HG02571 (cell line): ENCODE measurements around the gene GPR27.

Experiments used
- ATAC-seq: cut with Tn5 transposase; IDR thresholded peaks from one replicate; pipeline ENCODE4 v1.9.1; 2021; ENCODE audit warnings: mild to moderate bottlenecking, moderate library complexity; ENCODE audit not compliant: unreplicated experiment

Gene GPR27

DNA sequence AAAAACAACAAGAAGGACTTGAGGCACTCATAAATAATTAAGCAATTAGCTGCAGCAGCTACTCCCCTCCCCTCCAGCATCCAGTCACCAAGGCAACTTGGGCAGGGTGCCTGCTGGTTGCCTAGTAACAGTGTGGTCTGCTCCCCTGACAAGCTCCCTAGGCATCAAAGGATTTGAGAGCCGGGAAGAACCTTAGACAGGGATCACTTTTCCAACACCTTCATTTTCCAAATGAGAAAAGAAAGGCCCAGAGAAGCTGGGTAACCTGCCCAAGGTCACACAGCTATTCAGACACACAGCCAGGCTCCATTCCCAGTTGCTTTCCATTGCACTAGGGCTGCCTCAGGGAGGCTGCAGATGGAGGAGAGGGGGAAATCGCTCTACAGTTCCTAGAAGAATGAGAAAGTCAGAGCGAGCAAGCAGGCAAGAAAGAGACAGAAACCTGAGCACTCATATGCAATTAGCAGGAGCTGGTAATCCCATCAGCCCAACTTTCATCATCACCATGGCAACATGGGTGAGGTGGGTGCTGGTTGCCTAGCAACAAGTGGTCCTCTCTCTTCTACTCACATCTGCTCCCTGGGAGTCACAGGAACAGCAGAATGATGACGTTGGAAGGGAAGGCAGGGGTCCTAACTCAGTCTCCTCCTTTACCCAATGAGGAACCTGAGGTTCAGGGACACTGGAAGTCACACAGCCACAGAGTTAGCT is 24.9 kb upstream of the GPR27 start:
- ATAC-seq = no peak

DNA sequence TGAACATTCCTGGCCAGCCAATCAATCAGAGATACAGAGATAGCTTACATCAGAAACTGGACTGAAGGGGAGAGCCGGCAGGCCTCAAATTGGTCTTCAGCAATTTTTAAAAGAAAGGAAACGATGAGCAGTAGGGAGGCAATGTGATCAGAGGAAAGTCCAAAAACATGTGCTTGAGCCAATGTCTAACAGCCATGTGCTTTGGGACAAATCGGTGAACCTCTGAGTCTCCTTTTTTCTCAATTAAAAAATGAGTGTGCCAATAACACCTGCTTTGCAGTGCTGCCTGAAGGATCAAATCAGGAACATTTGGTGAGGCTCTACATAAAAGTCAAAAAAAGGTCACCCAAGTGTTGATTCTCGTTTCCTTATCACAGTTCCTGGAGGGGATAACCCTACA is 21.0 kb upstream of the GPR27 start:
- ATAC-seq = no peak

DNA sequence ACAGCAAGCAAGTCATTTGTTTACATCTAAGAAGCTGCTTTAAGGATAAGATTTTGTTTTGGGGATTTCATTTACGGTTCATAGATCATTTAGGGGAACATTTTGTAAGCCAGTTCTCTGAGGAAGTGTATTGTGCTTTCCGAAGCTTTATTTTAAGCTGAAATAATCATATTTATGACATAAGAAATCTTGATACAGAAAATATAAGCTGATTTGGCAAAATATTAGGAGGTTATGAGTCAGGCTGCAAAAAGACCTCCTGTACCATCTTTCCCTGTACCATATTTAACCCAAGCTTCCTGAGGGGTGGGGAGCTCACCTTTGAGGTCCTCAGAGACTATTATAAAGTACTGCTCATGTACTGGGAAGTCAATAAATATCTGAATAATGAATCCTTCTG is 20.3 kb upstream of the GPR27 start:
- ATAC-seq = no peak

DNA sequence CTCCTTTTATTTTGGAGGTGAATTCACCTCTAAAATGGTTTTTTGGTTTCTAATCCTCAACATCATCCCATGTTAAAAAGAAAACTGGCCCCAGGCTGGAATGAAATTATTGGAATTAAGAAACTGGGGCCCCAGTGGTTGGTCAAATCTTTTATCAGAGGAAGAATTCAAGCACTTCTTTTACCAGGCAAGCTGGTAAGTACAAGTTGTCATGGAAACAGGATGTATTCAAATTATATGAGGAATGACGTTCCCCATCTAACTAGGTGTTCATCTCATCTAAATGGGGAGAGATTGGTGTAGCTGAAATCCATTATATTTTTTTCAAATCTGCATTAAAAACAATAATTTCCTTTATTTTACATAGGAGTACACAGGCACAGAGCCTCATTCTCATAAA is 18.8 kb upstream of the GPR27 start:
- ATAC-seq = no peak

DNA sequence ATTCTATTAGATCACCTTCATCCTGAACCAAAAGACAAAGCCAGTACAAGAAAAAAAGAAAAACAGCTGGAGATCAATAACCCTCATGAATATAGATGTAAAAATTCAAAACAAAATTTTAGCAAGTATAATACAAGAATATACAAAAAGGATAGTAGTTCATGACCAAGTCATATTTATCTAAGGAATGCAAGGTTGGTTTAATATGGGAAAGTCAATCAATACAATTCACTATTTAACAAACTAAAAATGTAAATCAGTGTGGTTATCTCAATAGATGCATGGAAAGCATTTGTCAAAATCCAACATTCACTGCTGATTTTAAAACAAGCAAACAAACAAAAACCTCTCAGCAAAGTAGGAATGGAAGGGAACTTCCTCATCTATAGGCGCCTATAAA is 11.0 kb upstream of the GPR27 start:
- ATAC-seq = no peak

DNA sequence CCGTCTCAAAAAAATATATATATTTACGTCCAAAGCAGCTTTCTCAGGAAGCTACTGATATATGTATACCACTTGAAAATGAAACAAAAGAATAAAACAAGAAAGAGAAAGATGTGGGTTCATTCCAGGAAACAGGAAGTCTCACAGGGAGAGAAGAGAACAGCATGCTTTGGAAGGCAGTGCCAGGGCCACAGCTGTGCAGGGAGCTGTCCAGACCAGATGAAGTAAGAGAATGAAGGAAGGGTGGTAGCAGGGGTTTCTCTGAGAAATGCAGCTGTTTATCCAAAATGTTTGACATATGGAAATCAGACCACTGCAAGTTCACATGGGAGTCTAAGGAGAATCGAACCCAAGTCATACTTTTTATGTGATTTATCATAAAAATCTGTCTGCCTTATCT is 8.9 kb upstream of the GPR27 start:
- ATAC-seq = no peak

DNA sequence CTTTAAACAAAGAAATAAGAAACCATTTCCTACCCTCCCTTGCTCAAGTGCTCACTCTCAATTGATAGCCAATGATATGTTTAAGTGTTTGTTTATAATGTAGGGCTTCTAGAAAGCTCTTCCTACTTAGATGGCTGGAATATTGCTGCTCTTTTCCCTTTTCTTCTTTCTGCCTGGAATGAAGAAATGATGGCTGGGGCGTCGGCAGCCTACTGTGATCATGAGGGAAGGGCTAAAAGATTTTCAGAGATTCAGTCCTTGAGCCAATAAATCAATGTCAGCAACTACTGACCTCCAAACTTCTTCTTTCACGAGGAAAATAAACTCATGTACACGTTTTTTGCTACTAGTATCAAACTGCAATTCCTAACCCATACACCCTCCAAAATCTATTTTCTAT is 2.1 kb upstream of the GPR27 start:
- no peak for ATAC-seq

DNA sequence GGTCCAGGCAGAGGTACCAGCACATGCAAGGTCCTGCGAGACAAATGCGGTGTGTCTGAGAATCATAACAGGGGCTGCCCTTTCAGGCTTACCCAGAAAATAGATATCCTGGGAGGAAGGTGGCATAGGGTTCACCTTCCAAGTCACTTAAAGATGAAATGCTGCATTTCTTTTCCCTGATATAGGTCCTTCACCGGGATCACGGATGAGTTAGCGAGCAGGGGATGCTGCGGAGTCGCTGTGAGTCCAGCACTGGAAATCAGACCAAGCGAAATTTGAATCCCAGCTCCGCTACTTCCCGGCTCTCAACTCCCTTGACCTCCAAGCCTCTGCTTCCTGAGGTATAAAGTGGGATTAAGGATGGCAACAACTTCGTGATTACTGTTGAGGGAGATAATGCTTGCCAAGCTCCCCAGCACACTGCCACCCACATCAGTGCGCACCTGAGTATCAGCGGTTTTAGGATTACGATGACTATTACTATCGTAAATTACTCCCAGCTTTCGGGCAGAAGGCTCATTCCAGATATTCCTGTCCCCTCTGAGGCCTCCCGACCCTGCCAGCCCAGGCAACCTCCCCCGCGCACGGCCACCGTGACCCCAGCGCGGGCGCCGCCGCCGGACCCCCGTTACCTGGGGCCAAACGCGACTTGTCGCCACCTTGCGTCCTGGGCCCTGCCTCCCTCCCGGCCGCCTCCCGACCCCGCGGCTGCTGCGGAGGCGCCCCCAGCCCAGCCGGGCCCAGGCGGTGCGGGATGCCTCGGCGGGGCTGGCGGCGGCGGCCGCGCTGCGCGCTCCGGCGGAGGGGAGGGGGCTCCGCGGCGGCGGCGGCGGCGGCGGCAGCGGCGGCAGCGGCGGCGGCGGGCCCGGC is 589 bp upstream of the GPR27 start:
- no peak for ATAC-seq

DNA sequence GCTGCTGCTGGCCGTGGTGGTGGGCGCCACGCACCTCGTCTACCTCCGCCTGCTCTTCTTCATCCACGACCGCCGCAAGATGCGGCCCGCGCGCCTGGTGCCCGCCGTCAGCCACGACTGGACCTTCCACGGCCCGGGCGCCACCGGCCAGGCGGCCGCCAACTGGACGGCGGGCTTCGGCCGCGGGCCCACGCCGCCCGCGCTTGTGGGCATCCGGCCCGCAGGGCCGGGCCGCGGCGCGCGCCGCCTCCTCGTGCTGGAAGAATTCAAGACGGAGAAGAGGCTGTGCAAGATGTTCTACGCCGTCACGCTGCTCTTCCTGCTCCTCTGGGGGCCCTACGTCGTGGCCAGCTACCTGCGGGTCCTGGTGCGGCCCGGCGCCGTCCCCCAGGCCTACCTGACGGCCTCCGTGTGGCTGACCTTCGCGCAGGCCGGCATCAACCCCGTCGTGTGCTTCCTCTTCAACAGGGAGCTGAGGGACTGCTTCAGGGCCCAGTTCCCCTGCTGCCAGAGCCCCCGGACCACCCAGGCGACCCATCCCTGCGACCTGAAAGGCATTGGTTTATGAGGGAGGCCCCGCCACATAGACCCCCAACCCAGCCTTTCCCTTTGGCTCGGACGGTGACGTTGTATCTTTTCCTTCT is 1.1 kb downstream of the GPR27 start:
- ATAC-seq = no peak

DNA sequence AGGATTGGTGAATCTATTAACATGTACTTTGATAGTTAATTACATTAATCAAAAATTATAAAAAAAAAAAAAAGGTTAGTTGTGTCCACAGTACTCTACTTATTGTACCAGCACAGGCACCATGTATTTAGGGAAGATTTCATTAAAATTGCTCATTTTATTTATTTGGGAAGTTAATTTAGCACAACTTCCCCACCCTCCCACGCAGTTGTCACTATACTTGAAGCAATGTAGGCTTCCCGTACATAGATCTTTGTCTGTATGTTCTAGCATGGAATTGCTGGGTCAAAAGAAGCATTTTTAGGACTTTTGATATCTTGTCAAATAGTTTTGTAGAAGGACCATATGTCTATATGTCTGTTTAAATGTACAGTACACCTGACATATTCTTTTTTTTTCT is 4.4 kb downstream of the GPR27 start:
- ATAC-seq = no peak

DNA sequence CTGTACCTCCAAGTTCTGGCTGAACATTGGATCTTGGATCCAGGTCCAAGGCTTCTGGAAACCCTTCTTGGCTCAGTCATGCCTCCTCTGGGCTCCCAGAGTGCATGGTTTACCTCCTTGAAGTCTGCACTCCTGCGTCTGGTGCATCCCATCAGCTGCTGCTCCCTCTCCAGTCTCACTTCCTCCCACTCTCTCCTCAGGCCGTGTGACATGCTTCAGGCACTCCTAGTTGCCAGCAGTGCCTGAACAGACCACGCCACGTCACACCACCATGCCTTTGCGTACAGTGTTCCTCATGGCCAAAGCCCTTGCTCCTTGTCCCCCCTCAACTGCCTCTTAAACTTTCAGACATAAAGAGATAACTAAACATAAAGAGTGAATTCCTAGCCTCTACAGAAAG is 5.7 kb downstream of the GPR27 start:
- ATAC-seq = no peak

DNA sequence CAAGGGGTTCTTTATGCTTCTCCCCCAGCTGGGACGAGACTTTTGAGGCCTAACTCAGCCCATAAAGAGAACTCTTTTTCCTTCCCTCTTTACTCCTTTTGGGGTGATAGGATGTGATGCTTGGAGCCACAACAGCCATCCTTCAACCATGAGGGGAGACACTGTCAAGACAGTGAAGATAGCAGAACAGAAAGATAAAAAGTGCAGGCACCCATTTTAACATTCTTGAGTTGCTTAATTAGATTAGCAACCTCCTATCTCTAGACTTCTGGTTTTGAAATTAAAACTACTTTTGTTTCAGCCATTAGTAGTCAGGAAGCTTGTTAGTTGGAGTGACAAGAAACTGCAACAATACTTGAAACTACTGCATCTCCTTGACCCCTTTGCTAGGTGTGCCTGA is 6.5 kb downstream of the GPR27 start:
- no peak for ATAC-seq

DNA sequence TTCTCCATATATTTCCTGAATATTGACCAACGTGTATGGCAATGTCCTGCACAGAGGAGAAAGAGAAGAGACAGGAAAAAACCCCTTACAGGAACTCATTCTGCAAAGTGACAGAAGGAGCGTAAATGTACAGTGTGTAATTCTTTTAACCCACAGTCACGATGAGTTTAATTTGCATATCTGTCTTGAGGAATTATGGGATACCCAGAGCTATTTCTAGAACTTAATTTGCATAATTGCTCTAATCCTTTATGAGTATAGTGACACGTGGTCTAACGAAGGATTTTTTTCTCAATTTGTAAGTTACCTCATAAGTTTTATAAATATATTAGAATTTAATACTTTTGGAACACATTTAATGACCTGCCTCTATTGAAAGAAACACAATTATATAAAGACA is 9.8 kb downstream of the GPR27 start:
- no peak for ATAC-seq

DNA sequence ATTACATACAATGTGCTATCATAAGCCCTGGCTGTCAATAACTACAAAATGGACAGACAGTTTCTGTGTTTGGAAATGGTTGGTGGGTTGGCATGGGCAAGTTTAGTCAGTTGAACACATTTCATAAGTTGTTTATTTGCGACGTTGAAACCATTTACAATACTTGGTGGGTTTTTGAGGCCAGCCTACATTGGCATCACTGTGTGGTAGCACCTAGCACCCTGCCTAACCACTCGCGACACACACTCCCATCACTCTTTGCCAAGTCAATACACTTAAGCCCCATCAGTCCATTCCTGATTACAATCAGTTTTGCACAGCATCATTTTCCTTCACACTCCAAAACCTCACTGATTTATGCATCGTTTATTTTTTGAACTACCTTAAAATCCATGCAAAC is 17.5 kb downstream of the GPR27 start:
- no peak for ATAC-seq

DNA sequence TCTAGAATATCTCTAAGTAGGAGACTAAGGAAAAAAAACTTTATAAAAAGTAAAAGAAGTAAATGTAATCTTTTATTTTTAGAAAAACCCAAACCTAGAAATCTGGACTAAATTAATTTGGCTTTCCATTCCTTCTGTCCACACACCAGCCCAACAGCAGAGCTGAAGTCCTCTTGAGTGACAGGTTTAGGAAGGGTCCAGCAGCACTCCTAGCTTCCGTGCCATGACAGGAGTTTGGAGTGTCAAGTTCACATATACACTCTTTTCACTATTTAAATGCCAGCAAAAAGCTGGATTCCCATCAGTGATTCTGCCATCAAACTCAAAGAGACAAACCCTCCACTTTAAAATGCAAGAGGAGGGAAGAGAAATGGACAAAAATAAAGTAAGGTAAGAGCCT is 18.2 kb downstream of the GPR27 start:
- no peak for ATAC-seq

DNA sequence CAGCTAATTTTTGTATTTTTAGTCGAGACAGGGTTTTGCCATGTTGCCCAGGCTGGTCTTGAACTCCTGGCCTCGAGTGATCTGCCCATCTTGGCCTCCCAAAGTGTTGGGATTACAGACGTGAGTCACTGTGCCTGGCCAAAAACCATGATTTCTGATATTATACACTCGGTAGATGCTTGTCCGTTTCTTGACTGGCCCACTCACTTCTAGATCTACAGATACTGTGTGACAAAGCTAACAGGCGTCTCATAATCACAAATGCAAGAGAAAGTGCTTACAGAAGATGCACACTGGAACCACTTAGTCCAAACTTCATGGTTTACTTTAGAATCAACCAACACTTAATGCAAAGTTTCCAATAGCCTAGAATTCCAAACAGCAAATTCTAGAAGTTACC is 22.9 kb downstream of the GPR27 start:
- no peak for ATAC-seq

DNA sequence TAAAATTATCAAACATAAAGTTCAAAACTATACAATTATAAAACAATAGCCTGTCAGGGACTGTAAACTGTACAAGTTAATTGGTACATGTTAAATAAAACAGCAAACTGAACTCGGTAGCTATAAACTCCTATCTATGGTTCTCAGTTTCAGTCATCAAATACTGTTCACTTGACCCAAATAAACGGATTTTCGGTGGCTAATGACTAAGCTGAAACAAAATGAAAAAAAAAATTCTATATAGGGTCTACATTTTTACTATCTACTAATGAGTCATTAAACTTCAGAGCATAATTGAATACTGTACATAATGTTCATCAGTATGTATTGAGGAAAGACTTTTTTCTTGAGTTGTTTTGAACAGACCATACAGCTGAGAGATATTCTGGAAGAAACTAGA is 24.7 kb downstream of the GPR27 start:
- ATAC-seq = no peak

DNA sequence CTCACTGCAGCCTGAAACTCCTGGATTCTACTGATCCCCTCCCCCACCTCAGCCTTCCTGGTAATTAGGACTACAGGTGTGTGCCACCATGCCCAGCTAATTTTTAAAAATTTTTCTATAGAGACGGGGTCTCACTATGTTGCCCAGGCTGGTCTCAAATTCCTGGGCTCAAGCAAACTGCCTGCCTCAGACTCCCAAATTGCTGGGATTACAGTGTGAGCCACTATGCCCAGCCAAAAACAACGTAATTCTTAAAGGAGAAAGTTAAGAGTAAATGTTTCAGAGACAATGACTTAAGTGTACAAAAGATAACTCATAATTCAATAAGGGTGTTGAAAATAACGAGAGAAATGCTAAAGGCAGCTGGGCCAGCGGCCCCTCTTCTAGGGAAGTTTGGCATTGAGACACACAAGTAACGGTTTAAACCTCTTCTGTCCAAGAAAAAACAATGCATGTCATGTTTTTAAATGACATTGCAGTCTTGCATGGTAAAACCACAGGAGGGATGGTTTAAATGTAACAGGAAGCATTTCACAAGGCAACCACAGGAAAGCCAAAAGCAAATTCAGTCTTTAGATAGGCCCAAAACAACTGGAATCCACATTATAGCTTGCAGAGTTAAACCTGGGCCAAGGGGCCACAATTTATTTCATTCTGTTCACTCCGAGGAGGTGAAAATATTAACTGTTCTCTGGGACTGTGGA is 26.2 kb downstream of the GPR27 start:
- no peak for ATAC-seq

DNA sequence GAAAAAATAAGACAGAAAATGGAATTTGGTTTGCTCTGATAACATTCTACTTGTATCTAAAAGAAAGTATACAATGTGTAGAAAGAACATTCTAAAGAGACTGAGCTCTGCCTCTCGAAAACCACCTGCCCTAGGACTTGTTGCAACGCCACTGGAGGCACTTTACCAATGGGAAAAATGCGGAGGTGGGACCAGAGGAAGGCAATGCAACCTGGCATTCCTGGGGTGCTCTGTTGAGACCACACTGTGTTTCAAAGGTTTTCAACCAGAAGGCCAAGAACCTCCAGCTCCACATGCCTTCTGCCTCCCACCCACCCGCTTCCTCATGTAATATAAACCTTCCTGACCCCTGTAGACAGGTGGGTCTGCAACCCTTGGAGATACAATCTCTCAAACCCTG is 26.8 kb downstream of the GPR27 start:
- no peak for ATAC-seq

DNA sequence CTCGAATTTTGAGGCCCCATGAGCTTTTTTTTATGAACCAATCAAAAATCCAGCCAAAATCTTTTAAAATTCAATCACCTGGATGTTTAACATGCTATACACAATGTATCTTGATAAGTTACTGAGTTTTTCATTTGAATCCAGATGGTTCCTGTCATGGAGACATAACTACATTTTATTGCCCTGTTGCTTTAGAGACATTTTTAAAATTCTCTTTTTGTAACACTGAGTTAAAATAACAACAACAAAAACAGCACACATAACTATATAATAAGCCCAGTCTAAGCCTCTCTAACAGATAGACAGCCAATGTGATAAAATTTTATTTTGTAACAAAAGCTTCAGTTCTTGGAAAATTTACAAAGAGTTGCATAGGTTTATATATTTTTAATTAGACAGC is 29.5 kb downstream of the GPR27 start:
- no peak for ATAC-seq

DNA sequence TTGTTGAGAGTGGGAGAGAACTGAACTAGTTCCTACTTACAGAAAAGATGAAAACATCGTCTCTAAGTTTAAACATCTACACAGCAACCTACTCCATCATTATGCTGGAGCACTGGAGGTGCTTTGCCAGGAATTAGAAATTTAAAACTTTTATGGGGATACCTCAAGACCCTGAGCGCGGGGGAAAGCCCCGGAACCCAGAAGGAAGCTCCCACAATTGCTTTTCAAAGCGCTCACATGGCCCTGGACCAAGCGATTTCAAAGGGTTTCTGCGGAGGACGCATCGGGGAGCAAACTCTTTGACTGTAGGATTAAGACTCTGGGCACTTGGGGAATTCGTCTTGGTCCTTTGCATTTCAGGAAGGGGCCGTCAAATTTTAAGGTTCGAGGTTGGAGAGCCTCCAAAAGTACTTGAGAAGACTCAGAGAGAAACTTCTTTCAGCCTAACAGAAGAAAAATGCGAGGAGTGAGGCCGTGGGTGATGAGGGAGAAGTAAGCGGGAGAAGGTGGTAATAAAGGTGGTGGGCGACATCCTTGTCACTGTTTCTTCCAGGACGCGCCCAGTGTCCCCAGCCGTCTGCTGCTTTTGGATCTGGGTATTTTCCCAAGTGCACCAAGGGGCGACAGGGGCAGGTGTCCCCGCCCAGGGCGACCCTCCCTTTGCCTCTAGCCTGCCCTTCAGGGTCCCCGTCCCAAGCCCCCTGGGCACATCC is 30.7 kb downstream of the GPR27 start:
- no peak for ATAC-seq
